Measurements from ENCODE around the gene FAM98A. TPM values are rescaled to one million over a fixed set of nuclear protein-coding genes. Genes with fewer than 3 reads are reported as not detected.

FAM98A gene
- total and polyA plus RNA-seq, 2 donors from 2014 or later: 31.3 to 41.2 TPM

DNA sequence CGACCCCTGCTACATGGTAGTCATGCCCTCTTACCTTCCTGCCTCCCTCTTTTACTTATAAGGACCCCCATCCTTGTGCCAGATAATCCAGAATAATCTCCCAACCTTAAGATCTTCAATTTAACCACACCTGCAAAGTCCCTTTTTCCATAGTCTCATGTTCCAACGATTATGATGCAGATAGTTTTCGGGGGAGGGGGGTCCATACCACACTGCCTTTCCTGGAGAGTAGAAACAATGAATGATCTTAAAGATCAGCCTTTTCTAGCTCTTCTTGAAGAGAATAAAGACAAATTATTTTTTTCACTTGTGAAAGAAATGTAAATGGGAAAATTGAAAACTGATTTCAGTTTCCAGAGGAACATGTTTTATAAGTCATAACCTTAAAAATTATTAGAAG, 4.3 kb upstream of the FAM98A start:
- FAIRE-seq (no peak), DNase-seq (no peak)
- Histone ChIP-seq H3K36me3 (ENCODE audit: control insufficient read depth in 2 of 3, insufficient read depth in 3 of 3, low read length in 3 of 3) (no peaks in the 10 kb centered on the region), H3K9me3 (ENCODE audit: control insufficient read depth in 2 of 3, insufficient read depth in 1 of 3, low read length in 3 of 3) (no peaks in the 10 kb centered on the region), H3K4me3 (ENCODE audit: low read length in 3 of 3) (no peak overlapping the region), H3K27me3 (ENCODE audit: control insufficient read depth, insufficient read depth, low read length) (no peaks in the 10 kb centered on the region), H3K27ac (ENCODE audit: low read depth in 2 of 2, low read length in 2 of 2) (no peak overlapping the region), H3K4me1 (ENCODE audit: control insufficient read depth in 2 of 3, insufficient read depth in 2 of 3, low read depth in 1 of 3, low read length in 3 of 3) (peaks cover 0 to 10% (median 0%) of the 10 kb centered on the region in 3 donors), H3K9ac (ENCODE audit: low read length in 3 of 3) (no peak overlapping the region)
- intact Hi-C loops (cut with DNase I): no loop called here
- no peak for TF ChIP-seq CTCF (IDR thresholded peaks at IDR 0.05; ENCODE audit: borderline replicate concordance, extremely low read depth, insufficient read depth)

- no peaks in the 10 kb centered on the region for H3K36me3 ChIP-seq (ENCODE audit: control insufficient read depth in 2 of 3, insufficient read depth in 3 of 3, low read length in 3 of 3)
- no peaks in the 10 kb centered on the region for H3K27me3 ChIP-seq (ENCODE audit: control insufficient read depth, insufficient read depth, low read length)
- FAIRE-seq (no peak), DNase-seq (no peak)
- intact Hi-C loops (cut with DNase I): no loop called here
- peaks cover 0 to 10% (median 7%) of the 10 kb centered on the region in 3 donors for H3K4me1 ChIP-seq (ENCODE audit: control insufficient read depth in 2 of 3, insufficient read depth in 2 of 3, low read depth in 1 of 3, low read length in 3 of 3)
- no peak for TF ChIP-seq CTCF (IDR thresholded peaks at IDR 0.05; ENCODE audit: borderline replicate concordance, extremely low read depth, insufficient read depth)
- H3K27ac ChIP-seq (ENCODE audit: low read depth in 2 of 2, low read length in 2 of 2): no peak overlapping the region
- no peak overlapping the region for H3K4me3 ChIP-seq (ENCODE audit: low read length in 3 of 3)
- H3K9ac ChIP-seq (ENCODE audit: low read length in 3 of 3): no peak overlapping the region
- H3K9me3 ChIP-seq (ENCODE audit: control insufficient read depth in 2 of 3, insufficient read depth in 1 of 3, low read length in 3 of 3): no peaks in the 10 kb centered on the region
Measured at GRCh38 chr2:33602201-33602830, 3.2 kb upstream of the FAM98A start.

- Histone ChIP-seq H3K27ac (ENCODE audit: low read depth in 2 of 2, low read length in 2 of 2) (no peak overlapping the region), H3K9me3 (ENCODE audit: control insufficient read depth in 2 of 3, insufficient read depth in 1 of 3, low read length in 3 of 3) (no peaks in the 10 kb centered on the region), H3K27me3 (ENCODE audit: control insufficient read depth, insufficient read depth, low read length) (no peaks in the 10 kb centered on the region), H3K4me1 (ENCODE audit: control insufficient read depth in 2 of 3, insufficient read depth in 2 of 3, low read depth in 1 of 3, low read length in 3 of 3) (peaks cover 0 to 7% (median 5%) of the 10 kb centered on the region in 3 donors), H3K4me3 (ENCODE audit: low read length in 3 of 3) (peak overlapping the region; percentile 88 to 98 (median 95)), H3K9ac (ENCODE audit: low read length in 3 of 3) (peak overlapping the region in 2 of 3 donors; percentile 79 to 90), H3K36me3 (ENCODE audit: control insufficient read depth in 2 of 3, insufficient read depth in 3 of 3, low read length in 3 of 3) (peaks cover 0 to 4% (median 3%) of the 10 kb centered on the region in 3 donors)
- intact Hi-C loops (cut with DNase I): no loop called here
- no peak for FAIRE-seq
- no peak for DNase-seq
- TF ChIP-seq CTCF (IDR thresholded peaks at IDR 0.05; ENCODE audit: borderline replicate concordance, extremely low read depth, insufficient read depth): no peak
Measured at GRCh38 chr2:33599943-33600192, 769 bp upstream of the FAM98A start.
